NCI-H1694 treated with DMSO at 0.1 percent for 48 hours (cell line): Measurements from ENCODE around the gene TAS1R3.
"Not testable (repeated sequence)": the region's sequence is repeated elsewhere in the genome, so short reads cannot be mapped to it uniquely, and the experiment has no call there.

Experiments
- DNase-seq: peaks from one replicate; lab custom pipeline; 2025; lab: John Stamatoyannopoulos, UW

TAS1R3 gene

GRCh38 chr1:1354271-1355247 is 23.5 kb downstream of the TAS1R3 start:
- DNase-seq = no peak

GRCh38 chr1:1355416-1355815 is 24.3 kb downstream of the TAS1R3 start:
- no peak for DNase-seq

- DNase-seq = no peak
These were observed 25.2 kb downstream of the TAS1R3 start for GRCh38 chr1:1356166-1356795.

GRCh38 chr1:1356796-1357401 is 25.8 kb downstream of the TAS1R3 start:
- no peak for DNase-seq

- DNase-seq = no peak
These were observed 26.9 kb downstream of the TAS1R3 start for GRCh38 chr1:1357871-1358432.

- DNase-seq = no peak
These were observed 27.6 kb downstream of the TAS1R3 start, which contains the start of gene MXRA8 for GRCh38 chr1:1358433-1359271. Gene MXRA8, minus strand, starts transcription at chr1:1358555. Its CDS starts 51 bp downstream, at chr1:1358504.

- DNase-seq = no peak
These were observed 28.2 kb downstream of the TAS1R3 start for GRCh38 chr1:1359308-1359663.

- no peak for DNase-seq
These were observed 28.8 kb downstream of the TAS1R3 start for GRCh38 chr1:1359664-1360468.

- no peak for DNase-seq
These were observed 29.6 kb downstream of the TAS1R3 start for GRCh38 chr1:1360506-1361169.

GRCh38 chr1:1361233-1361981 is 30.3 kb downstream of the TAS1R3 start:
- DNase-seq = no peak

GRCh38 chr1:1361982-1362423 is 30.9 kb downstream of the TAS1R3 start:
- DNase-seq = no peak

- no peak for DNase-seq
These were observed 33.2 kb downstream of the TAS1R3 start for GRCh38 chr1:1364266-1364665.

- no peak for DNase-seq
These were observed 35.0 kb downstream of the TAS1R3 start for GRCh38 chr1:1365875-1366698.

GRCh38 chr1:1366699-1367066 is 35.6 kb downstream of the TAS1R3 start:
- DNase-seq = no peak

GRCh38 chr1:1367315-1367714 is 36.2 kb downstream of the TAS1R3 start:
- DNase-seq = no peak

GRCh38 chr1:1370094-1370493 is 39.0 kb downstream of the TAS1R3 start:
- DNase-seq = not testable (repeated sequence)

- DNase-seq = no peak
These were observed 39.8 kb downstream of the TAS1R3 start for GRCh38 chr1:1370771-1371300.

GRCh38 chr1:1371364-1371745 is 40.3 kb downstream of the TAS1R3 start:
- no peak for DNase-seq
